ENCODE data around the gene ITGB3BP. TPM values are rescaled to one million over a fixed set of nuclear protein-coding genes. Genes with fewer than 3 reads are reported as not detected.
A peak's percentile ranks its signal among the peaks of the same experiment; 100 is the strongest.

Gene ITGB3BP
- total RNA-seq, 2 experiments from 2014 or later = 91.5 to 97.0 TPM

DNA sequence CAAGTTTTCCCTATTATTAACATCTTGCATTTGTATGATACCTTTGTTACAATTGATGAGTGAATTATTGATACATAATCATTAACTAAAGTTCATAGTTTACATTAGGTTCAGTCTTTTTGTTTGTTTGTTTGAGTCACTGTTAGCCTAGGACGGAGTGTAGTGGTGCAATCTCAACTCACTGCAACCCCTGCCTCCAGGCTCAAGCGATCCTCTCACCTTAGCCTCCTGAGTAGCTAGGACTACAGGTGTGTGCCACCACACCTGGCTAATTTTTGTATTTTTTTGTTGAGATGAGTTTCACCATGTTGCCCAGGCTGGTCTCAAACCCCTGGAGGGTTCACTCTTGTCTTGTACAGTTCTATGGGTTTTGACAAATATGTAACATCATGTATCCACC is 36.3 kb upstream of the ITGB3BP start:
- ChIA-PET POLR2A (interaction anchor here (1.8 kb wide), 1 partner anchor 32 kb away, joined by 12 read pairs; no protein-coding TSS in a partner anchor), CTCF (ENCODE audit: unreplicated experiment) (no interaction called here)
- Histone ChIP-seq H4K20me1 (ENCODE audit: insufficient read depth, low read length) (no peaks in the 10 kb centered on the region), H3K36me3 (ENCODE audit: insufficient read depth, low read length) (peaks cover 8% of the 10 kb centered on the region; the same call in 1 of the 2 replicates), H3K4me2 (ENCODE audit: low read length) (no peak overlapping the region), H3K27ac (ENCODE audit: low read depth, low read length, poor library complexity, severe bottlenecking) (no peak overlapping the region), H2AFZ (ENCODE audit: low read length) (no peak overlapping the region), H3K79me2 (ENCODE audit: insufficient read depth, low read depth, low read length) (no peaks in the 10 kb centered on the region), H3K4me1 (ENCODE audit: insufficient read depth, low read length, poor library complexity, severe bottlenecking) (no peaks in the 10 kb centered on the region), H3K9me3 (ENCODE audit: low read length) (no peaks in the 10 kb centered on the region), H3K4me3 (ENCODE audit: low read depth, low read length, poor library complexity, severe bottlenecking) (no peak overlapping the region), H3K9me2 (ENCODE audit: insufficient read depth, low read length) (no peaks in the 10 kb centered on the region)
- BruUV-seq (replicated peaks) = no TSS peak
- intact Hi-C loops (cut with micrococcal nuclease; ENCODE audit: unreplicated experiment) = no loop called here
- TF ChIP-seq, protein P1, sequence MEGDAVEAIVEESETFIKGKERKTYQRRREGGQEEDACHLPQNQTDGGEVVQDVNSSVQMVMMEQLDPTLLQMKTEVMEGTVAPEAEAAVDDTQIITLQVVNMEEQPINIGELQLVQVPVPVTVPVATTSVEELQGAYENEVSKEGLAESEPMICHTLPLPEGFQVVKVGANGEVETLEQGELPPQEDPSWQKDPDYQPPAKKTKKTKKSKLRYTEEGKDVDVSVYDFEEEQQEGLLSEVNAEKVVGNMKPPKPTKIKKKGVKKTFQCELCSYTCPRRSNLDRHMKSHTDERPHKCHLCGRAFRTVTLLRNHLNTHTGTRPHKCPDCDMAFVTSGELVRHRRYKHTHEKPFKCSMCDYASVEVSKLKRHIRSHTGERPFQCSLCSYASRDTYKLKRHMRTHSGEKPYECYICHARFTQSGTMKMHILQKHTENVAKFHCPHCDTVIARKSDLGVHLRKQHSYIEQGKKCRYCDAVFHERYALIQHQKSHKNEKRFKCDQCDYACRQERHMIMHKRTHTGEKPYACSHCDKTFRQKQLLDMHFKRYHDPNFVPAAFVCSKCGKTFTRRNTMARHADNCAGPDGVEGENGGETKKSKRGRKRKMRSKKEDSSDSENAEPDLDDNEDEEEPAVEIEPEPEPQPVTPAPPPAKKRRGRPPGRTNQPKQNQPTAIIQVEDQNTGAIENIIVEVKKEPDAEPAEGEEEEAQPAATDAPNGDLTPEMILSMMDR (conservative IDR thresholded peaks at IDR 0.05; ENCODE audit: low read length) = no peak
- TF ChIP-seq EZH2phosphoT487 (IDR thresholded peaks at IDR 0.05; ENCODE audit: borderline replicate concordance, low read depth, low read length) = no peak
- no peak for DNase-seq (ENCODE audit: low spot score)

DNA sequence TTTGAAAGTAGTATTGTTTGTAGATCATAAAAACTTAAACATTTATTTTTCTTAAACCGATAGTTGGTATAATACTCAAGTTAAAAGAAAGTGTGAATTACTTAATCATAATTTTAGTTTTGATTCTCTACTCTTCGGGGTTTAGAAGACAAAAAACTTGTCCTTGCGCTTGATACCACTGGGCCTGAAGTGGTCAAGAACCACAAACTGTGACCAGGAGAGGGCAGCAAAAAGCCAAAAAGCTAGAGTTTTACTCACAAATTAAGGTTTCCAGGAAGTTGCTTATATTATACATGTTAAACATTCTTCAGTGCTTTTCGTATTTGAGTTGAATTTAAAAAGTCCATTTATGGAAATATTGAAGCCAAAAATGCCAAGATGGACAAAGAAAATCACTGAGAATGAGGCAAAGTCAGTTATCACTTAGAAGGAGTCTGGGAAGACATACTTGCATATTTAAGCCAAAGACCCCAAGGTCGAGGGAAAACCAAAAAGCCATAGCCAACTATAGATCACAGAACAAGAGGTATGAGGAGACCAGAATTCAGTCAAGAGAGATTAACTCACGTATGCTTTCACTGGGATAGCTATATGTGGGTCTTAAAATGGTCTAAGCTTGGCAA is 34.5 kb upstream of the ITGB3BP start:
- Histone ChIP-seq H3K36me3 (ENCODE audit: insufficient read depth, low read length) (0 out of 2 replicates have a peak, but pooled peaks cover 5% of the 10 kb centered on the region), H3K27ac (ENCODE audit: low read depth, low read length, poor library complexity, severe bottlenecking) (no peak overlapping the region), H3K4me1 (ENCODE audit: insufficient read depth, low read length, poor library complexity, severe bottlenecking) (no peaks in the 10 kb centered on the region), H2AFZ (ENCODE audit: low read length) (peak overlapping the region; percentile 14; the same call in 1 of the 2 replicates), H3K4me3 (ENCODE audit: low read depth, low read length, poor library complexity, severe bottlenecking) (no peak overlapping the region), H3K9me2 (ENCODE audit: insufficient read depth, low read length) (no peaks in the 10 kb centered on the region), H3K4me2 (ENCODE audit: low read length) (no peak overlapping the region), H3K9me3 (ENCODE audit: low read length) (no peaks in the 10 kb centered on the region), H3K79me2 (ENCODE audit: insufficient read depth, low read depth, low read length) (no peaks in the 10 kb centered on the region), H4K20me1 (ENCODE audit: insufficient read depth, low read length) (no peaks in the 10 kb centered on the region)
- DNase-seq (ENCODE audit: low spot score) = peak; percentile 54
- intact Hi-C loops (cut with micrococcal nuclease; ENCODE audit: unreplicated experiment) = no loop called here
- TF ChIP-seq EZH2phosphoT487 (IDR thresholded peaks at IDR 0.05; ENCODE audit: borderline replicate concordance, low read depth, low read length) = no peak
- TF ChIP-seq, protein P1 (conservative IDR thresholded peaks at IDR 0.05; ENCODE audit: low read length) = peak; percentile 86
- BruUV-seq (replicated peaks) = no TSS peak
- CTCF ChIA-PET (ENCODE audit: unreplicated experiment) = interaction anchor here (0.7 kb wide), 1 partner anchor 302 kb away, joined by 4 read pairs; no protein-coding TSS in a partner anchor
- POLR2A ChIA-PET = interaction anchor here (0.6 to 1.8 kb wide), 2 partner anchors 30 to 35 kb away, joined by 3 to 12 read pairs; partner anchors contain the start of gene PGM1

DNA sequence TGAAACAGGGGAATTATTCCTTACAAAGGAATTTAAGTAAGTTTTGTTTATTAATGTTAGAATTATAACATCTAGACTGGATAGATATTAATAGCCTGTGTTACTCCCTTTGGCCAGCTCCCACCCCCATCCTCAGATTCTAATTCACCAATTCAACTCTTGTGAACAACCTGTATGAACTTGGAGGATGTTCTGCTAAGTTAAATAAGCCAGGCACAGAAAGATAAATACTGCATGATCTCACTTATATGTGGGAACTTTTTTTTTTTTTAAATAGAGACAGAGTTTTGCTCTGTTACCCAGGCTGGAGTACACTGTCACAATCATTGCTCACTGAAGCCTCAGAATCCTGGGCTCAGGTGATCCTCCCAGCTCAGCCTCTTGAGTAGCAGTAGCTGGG is 32.5 kb upstream of the ITGB3BP start:
- no peak for DNase-seq (ENCODE audit: low spot score)
- Histone ChIP-seq H4K20me1 (ENCODE audit: insufficient read depth, low read length) (no peaks in the 10 kb centered on the region), H3K4me1 (ENCODE audit: insufficient read depth, low read length, poor library complexity, severe bottlenecking) (no peaks in the 10 kb centered on the region), H3K36me3 (ENCODE audit: insufficient read depth, low read length) (0 out of 2 replicates have a peak, but pooled peaks cover 5% of the 10 kb centered on the region), H2AFZ (ENCODE audit: low read length) (no peak overlapping the region), H3K4me3 (ENCODE audit: low read depth, low read length, poor library complexity, severe bottlenecking) (no peak overlapping the region), H3K9me2 (ENCODE audit: insufficient read depth, low read length) (no peaks in the 10 kb centered on the region), H3K27ac (ENCODE audit: low read depth, low read length, poor library complexity, severe bottlenecking) (no peak overlapping the region), H3K79me2 (ENCODE audit: insufficient read depth, low read depth, low read length) (no peaks in the 10 kb centered on the region), H3K9me3 (ENCODE audit: low read length) (no peaks in the 10 kb centered on the region), H3K4me2 (ENCODE audit: low read length) (no peak overlapping the region)
- ChIA-PET POLR2A (interaction anchor here (0.6 to 1.2 kb wide), 4 partner anchors 13 to 252 kb away, joined by 3 to 6 read pairs (median 4); no protein-coding TSS in a partner anchor), CTCF (ENCODE audit: unreplicated experiment) (interaction anchor here (1.0 kb wide), 1 partner anchor 8 kb away, joined by 3 read pairs; no protein-coding TSS in a partner anchor)
- intact Hi-C loops (cut with micrococcal nuclease; ENCODE audit: unreplicated experiment) = no loop called here
- no TSS peak for BruUV-seq (replicated peaks)
- TF ChIP-seq EZH2phosphoT487 (IDR thresholded peaks at IDR 0.05; ENCODE audit: borderline replicate concordance, low read depth, low read length) = no peak
- TF ChIP-seq, protein P1 (conservative IDR thresholded peaks at IDR 0.05; ENCODE audit: low read length) = no peak

All from OCI-LY7 (cell line).